Stimulated activated CD8-positive, alpha-beta memory T cell treated with anti-CD3 and anti-CD28 coated beads, Interleukin-7, amount 100 ng/mL, for 4 hours (primary cell): ENCODE measurements around the gene RCN1.

ENCODE experiments used
- DNase-seq, 2 donors: peaks; one replicate each; pipeline ENCODE4 v3.0.0-alpha.2; 2020; ENCODE audit warnings: low read depth in 2 of 2

RCN1 gene

DNA sequence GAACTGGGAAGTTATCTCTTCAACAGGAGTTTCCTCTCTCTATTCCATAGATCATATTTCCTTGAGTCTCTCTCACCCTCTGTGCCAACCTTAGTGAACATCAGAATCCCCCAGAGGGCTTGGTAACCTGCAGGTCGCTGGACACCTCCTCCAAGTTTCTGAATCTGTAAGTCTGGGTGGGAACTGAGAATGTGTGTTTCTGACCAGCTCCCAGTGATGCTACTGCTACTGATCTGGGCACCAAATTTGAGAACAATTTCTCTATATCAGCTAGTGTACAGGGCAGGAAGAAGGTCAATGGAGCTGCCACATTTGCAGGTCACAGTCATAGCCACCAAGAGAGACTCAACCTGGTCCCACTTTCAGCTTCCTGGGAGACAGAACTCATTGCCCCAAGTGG, 62.9 kb downstream of the RCN1 start:
- no peak for DNase-seq

DNA sequence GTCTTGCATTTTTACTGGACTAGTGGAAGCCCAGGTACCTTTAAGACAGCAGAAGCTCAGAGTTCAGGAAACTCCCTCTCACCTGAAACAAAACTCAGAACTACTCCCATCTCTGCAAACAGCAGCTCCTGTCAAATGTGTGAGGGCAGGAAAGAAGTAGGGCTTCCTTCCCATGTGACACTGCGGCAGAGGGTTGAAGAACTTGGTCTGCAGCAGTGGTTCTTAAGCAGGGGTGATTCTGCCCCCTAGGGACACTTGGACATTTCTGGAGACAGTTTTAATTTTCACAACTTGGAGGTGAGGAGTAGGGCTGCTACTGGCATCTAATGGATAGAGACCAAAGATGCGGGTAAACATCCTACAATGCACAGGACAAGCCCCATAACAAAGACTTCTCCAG, 63.4 kb downstream of the RCN1 start:
- DNase-seq = no peak
